PFSK-1 (cell line): ENCODE results near the gene DDX25.

Experiments used
- POLR2AphosphoS5 ChIP-seq: IDR thresholded peaks from 2 replicates; pipeline ENCODE4 v1.6.1; 2012; ENCODE audit warnings: low read depth, mild to moderate bottlenecking, control low read depth, low read length, moderate library complexity
- SIN3A ChIP-seq: IDR thresholded peaks from 2 replicates; pipeline ENCODE4 v1.6.1; 2012; ENCODE audit warnings: mild to moderate bottlenecking, low read length, moderate library complexity, borderline replicate concordance; ENCODE audit not compliant: insufficient read depth
- TF ChIP-seq, protein P1 (sequence below), 2 experiments: IDR thresholded peaks; 2 replicates each; pipeline versions ENCODE4 v1.6.1 to v1.8.0; 2011 to 2012; ENCODE audit warnings: low read depth in 2 of 2, low read length in 2 of 2, control low read depth in 1 of 2, inconsistent platforms in 1 of 2, mild to moderate bottlenecking in 1 of 2, moderate library complexity in 1 of 2; ENCODE audit not compliant: insufficient read depth in 1 of 2

DNA sequence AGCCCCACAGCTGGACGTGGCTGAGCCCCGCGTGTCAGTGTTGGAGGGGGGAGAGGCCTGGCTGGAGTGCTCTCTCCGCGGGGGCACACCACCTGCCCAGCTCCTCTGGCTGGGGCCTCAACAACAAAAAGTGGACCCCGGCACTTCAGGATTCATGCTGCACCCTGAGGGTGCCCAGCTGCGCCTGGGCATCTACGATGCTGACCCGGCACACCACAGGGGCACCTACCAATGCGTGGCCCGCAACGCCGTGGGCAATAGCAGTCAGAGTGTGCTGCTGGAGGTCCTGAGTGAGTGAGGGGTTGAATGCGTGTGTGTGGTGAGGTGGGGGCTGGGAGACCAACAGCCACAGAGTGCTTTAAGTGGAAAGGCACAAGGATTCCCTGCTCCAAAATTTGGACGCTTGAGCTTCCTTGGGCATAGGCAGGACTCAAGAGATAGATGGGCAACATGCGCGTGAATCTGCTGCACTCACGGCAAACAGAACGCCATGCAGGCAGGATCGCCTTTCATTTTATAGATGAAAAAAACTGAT lies 49.2 kb downstream of the DDX25 start:
- TF ChIP-seq POLR2AphosphoS5 (no peak), SIN3A (no peak)
- TF ChIP-seq, protein P1, sequence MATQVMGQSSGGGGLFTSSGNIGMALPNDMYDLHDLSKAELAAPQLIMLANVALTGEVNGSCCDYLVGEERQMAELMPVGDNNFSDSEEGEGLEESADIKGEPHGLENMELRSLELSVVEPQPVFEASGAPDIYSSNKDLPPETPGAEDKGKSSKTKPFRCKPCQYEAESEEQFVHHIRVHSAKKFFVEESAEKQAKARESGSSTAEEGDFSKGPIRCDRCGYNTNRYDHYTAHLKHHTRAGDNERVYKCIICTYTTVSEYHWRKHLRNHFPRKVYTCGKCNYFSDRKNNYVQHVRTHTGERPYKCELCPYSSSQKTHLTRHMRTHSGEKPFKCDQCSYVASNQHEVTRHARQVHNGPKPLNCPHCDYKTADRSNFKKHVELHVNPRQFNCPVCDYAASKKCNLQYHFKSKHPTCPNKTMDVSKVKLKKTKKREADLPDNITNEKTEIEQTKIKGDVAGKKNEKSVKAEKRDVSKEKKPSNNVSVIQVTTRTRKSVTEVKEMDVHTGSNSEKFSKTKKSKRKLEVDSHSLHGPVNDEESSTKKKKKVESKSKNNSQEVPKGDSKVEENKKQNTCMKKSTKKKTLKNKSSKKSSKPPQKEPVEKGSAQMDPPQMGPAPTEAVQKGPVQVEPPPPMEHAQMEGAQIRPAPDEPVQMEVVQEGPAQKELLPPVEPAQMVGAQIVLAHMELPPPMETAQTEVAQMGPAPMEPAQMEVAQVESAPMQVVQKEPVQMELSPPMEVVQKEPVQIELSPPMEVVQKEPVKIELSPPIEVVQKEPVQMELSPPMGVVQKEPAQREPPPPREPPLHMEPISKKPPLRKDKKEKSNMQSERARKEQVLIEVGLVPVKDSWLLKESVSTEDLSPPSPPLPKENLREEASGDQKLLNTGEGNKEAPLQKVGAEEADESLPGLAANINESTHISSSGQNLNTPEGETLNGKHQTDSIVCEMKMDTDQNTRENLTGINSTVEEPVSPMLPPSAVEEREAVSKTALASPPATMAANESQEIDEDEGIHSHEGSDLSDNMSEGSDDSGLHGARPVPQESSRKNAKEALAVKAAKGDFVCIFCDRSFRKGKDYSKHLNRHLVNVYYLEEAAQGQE (IDR thresholded peaks at IDR 0.05; ENCODE audit: insufficient read depth in 1 of 2, low read depth in 2 of 2, low read length in 2 of 2), result no peak
